Endothelial cell of umbilical vein (primary cell): Measurements from ENCODE around the gene CD63. TPM values are rescaled to one million over a fixed set of nuclear protein-coding genes. Genes with fewer than 3 reads are reported as not detected.

Experiments
- BruUV-seq: library from RNA; stranded (reverse); fragments of 400-500 nt; replicated peaks from 2 replicates; lab custom pipeline; 2021; lab: Mats Ljungman, UMichigan
- CTCF ChIA-PET: fragments of 300-600, 350-600 bp; sonication (Branson Sonifier 250); formaldehyde crosslinking; loops from one replicate; lab custom pipeline; 2021; ENCODE audit warnings: antibody characterized with exemption, inconsistent platforms; lab: Charles Lee
- POLR2A ChIA-PET: fragments of 300-600, 350-600 bp; sonication (Branson Sonifier 250); formaldehyde crosslinking; loops from one replicate; lab custom pipeline; 2021; ENCODE audit warnings: antibody characterized with exemption, inconsistent platforms; lab: Charles Lee
- DNase-seq: peaks from one replicate; pipeline ENCODE4 v3.0.0-alpha.2; 2011; ENCODE audit warnings: low read depth, low spot score
- FAIRE-seq: peaks from 2 replicates; lab custom pipeline; 2011; peaks lifted over from hg19 to GRCh38; lab: Jason Lieb, UNC
- H2AFZ ChIP-seq: 2 replicates; pipeline ENCODE4 v1.6.0; 2012; ENCODE audit warnings: low read depth, low read length, control low read depth, inconsistent platforms
- H3K27ac ChIP-seq: 2 replicates; pipeline ENCODE4 v1.5.1; 2011; ENCODE audit warnings: low read depth, mild to moderate bottlenecking, control low read depth, low read length, moderate library complexity; ENCODE audit not compliant: insufficient read depth
- H3K27me3 ChIP-seq, 2 experiments: 2 replicates each; pipeline versions ENCODE4 v1.6.0 to v1.6.1; 2011; ENCODE audit warnings: low read length in 2 of 2, mixed read lengths in 1 of 2; ENCODE audit not compliant: control insufficient read depth in 2 of 2, insufficient read depth in 2 of 2
- H3K36me3 ChIP-seq, 2 experiments: 2 replicates in 1 of 2; 3 replicates in 1 of 2; pipeline ENCODE4 v1.5.1; 2011; ENCODE audit warnings: low read length in 2 of 2, mild to moderate bottlenecking in 1 of 2, moderate library complexity in 1 of 2; ENCODE audit not compliant: control insufficient read depth in 2 of 2, insufficient read depth in 2 of 2; ENCODE audit errors: extremely low read depth in 1 of 2
- H3K4me1 ChIP-seq: 3 replicates; pipeline ENCODE4 v1.5.1; 2011; ENCODE audit warnings: mild to moderate bottlenecking, low read length; ENCODE audit not compliant: control insufficient read depth, insufficient read depth; ENCODE audit errors: extremely low read depth
- H3K4me2 ChIP-seq: 2 replicates; pipeline ENCODE4 v1.6.1; 2011; ENCODE audit warnings: low read length, control low read depth, mixed read lengths; ENCODE audit not compliant: insufficient read depth
- H3K4me3 ChIP-seq, 3 experiments: fragments of 200-600 bp in 1 of 3; sonication (generic), shearing (Covaris generic) in 1 of 3; replicated peaks in 1 of 3; 2 replicates each; pipeline ENCODE4 v1.5.1; 2011 to 2016; ENCODE audit warnings: control low read depth in 3 of 3, low read length in 3 of 3, mild to moderate bottlenecking in 2 of 3, inconsistent platforms in 1 of 3, low read depth in 1 of 3, moderate library complexity in 1 of 3; ENCODE audit not compliant: insufficient read depth in 1 of 3
- H3K79me2 ChIP-seq: 2 replicates; pipeline ENCODE4 v1.6.0; 2012; ENCODE audit warnings: low read length, inconsistent platforms; ENCODE audit not compliant: control insufficient read depth, insufficient read depth
- H3K9ac ChIP-seq: replicated peaks from 2 replicates; pipeline ENCODE3; 2011; ENCODE audit warnings: low read length, control low read depth; ENCODE audit not compliant: insufficient read depth; ENCODE audit errors: extremely low read depth
- H3K9me1 ChIP-seq: replicated peaks from 3 replicates; pipeline ENCODE4 v1.6.0; 2011; ENCODE audit warnings: mild to moderate bottlenecking, low read length; ENCODE audit not compliant: control insufficient read depth, insufficient read depth; ENCODE audit errors: extremely low read depth
- H3K9me3 ChIP-seq: replicated peaks from 2 replicates; pipeline ENCODE4 v1.5.1; 2012; ENCODE audit warnings: low read length, inconsistent platforms; ENCODE audit not compliant: control insufficient read depth, insufficient read depth
- H4K20me1 ChIP-seq: replicated peaks from 2 replicates; pipeline ENCODE3; 2011; ENCODE audit warnings: mild to moderate bottlenecking, low read length; ENCODE audit not compliant: control insufficient read depth, insufficient read depth; ENCODE audit errors: extremely low read depth
- EZH2 ChIP-seq: IDR thresholded peaks from 2 replicates; pipeline ENCODE4 v1.6.1; 2012; ENCODE audit warnings: borderline replicate concordance, low read depth, mild to moderate bottlenecking, moderate library complexity, low read length, inconsistent platforms; ENCODE audit not compliant: severe bottlenecking
- FOS ChIP-seq: IDR thresholded peaks from 2 replicates; pipeline ENCODE4 v1.6.1; 2011; ENCODE audit warnings: mild to moderate bottlenecking, low read length, moderate library complexity, borderline replicate concordance; ENCODE audit not compliant: insufficient read depth
- GATA2 ChIP-seq: IDR thresholded peaks from 2 replicates; pipeline ENCODE4 v1.7.0; 2011; ENCODE audit warnings: low read depth, mild to moderate bottlenecking, moderate library complexity, mixed read lengths, low read length; ENCODE audit not compliant: insufficient read length, insufficient read depth
- JUN ChIP-seq: IDR thresholded peaks from 2 replicates; pipeline ENCODE4 v1.6.1; 2011; ENCODE audit warnings: borderline replicate concordance, low read depth; ENCODE audit not compliant: insufficient read length, insufficient read depth
- MAX ChIP-seq: IDR thresholded peaks from 2 replicates; pipeline ENCODE4 v1.6.1; 2011; ENCODE audit not compliant: insufficient read depth, insufficient read length
- POLR2AphosphoS5 ChIP-seq: IDR thresholded peaks from 2 replicates; pipeline ENCODE4 v1.6.1; 2012; ENCODE audit warnings: low read depth, mild to moderate bottlenecking, control low read depth, low read length, moderate library complexity; ENCODE audit not compliant: insufficient read depth
- dilution Hi-C: fragments of 300-500 bp; cut with MboI; formaldehyde crosslinking; loops from one replicate; pipeline ENCODE4 v1.15.0; 2019; ENCODE audit warnings: low sequenced_read_pairs; ENCODE audit not compliant: extremely low pct_ligation_motif_present
- intact Hi-C: fragments of 100-400 bp; cut with micrococcal nuclease; formaldehyde crosslinking; loops from one replicate; pipeline ENCODE4 v1.10.0; 2022
- polyA plus RNA-seq, 4 experiments: library from polyadenylated mRNA; depleted of rRNA in 3 of 4; stranded (reverse) in 3 of 4; unstranded in 1 of 4; fragments of >200 nt; gene quantifications; 2 replicates each; pipeline versions ENCODE4 v1.2.1 to v1.2.3, GENCODE V29; 2011 to 2012; ENCODE audit warnings: missing spikeins in 1 of 4
- total RNA-seq: library from RNA; stranded (reverse); gene quantifications from 2 replicates; pipeline ENCODE4 v1.2.3, GENCODE V29; 2021

Gene CD63
- total and polyA plus RNA-seq, 2 donors (not counting 3 experiments of a cell fraction or from before 2014, with no cell fraction given): 1,054 to 1,429 TPM

- DNase-seq (no peak), FAIRE-seq (no peak)
- Histone ChIP-seq H3K36me3 (peaks cover 0 to 8% of the 10 kb centered on the region in 2 experiments), H3K9me3 (no peaks in the 10 kb centered on the region), H3K27me3 (no peaks in the 10 kb centered on the region), H3K4me2 (no peak overlapping the region), H3K9ac (no peak overlapping the region), H3K79me2 (no peaks in the 10 kb centered on the region), H2AFZ (no peak overlapping the region), H4K20me1 (no peaks in the 10 kb centered on the region), H3K9me1 (no peaks in the 10 kb centered on the region), H3K4me1 (peaks cover 9% of the 10 kb centered on the region), H3K27ac (no peak overlapping the region), H3K4me3 (no peak overlapping the region)
- ChIA-PET CTCF (interaction anchor here (0.6 to 2.8 kb wide), 4 partner anchors 8 to 282 kb away, joined by 3 to 15 read pairs (median 6); no protein-coding TSS in a partner anchor), POLR2A (no interaction called here)
- no peak for TF ChIP-seq JUN
- TF ChIP-seq FOS: no peak
- no peak for TF ChIP-seq EZH2
- TF ChIP-seq GATA2: no peak
- TF ChIP-seq POLR2AphosphoS5: no peak
- TF ChIP-seq MAX: no peak
- intact Hi-C loops (no loop called here), dilution Hi-C loops (no loop called here)
- no TSS peak for BruUV-seq
Observed at GRCh38 chr12:55746913-55747231, 18.1 kb upstream of the CD63 start.
